A673 (cell line): Measurements from ENCODE around the gene CTIF. TPM values are rescaled to one million over a fixed set of nuclear protein-coding genes. Genes with fewer than 3 reads are reported as not detected.
A peak's percentile ranks its signal among the peaks of the same experiment; 100 is the strongest.

Source experiments
- BruUV-seq: library from RNA; stranded (reverse); fragments of 400-500 nt; replicated peaks from 2 replicates; lab custom pipeline; 2021; lab: Mats Ljungman, UMichigan
- CTCF ChIA-PET: fragments of 300-600 bp; sonication (Branson Sonifier 250); formaldehyde crosslinking; loops from one replicate; lab custom pipeline; 2022; ENCODE audit warnings: antibody characterized with exemption; lab: Charles Lee
- POLR2A ChIA-PET: fragments of 300-600 bp; sonication (Branson Sonifier 250); formaldehyde crosslinking; loops from one replicate; lab custom pipeline; 2022; ENCODE audit warnings: antibody characterized with exemption; ENCODE audit not compliant: low non-redundant PET; lab: Charles Lee
- DNase-seq: peaks from one replicate; pipeline ENCODE4 v3.0.0-alpha.2; 2015; ENCODE audit warnings: low spot score
- H3K27ac ChIP-seq: fragments of 200-600 bp; sonication (generic); 2 replicates; pipeline ENCODE4 v1.5.1; 2016; ENCODE audit warnings: mixed run types, low read depth, mild to moderate bottlenecking, mixed read lengths, antibody characterized with exemption, low read length; ENCODE audit not compliant: poor library complexity, severe bottlenecking
- H3K27me3 ChIP-seq: fragments of 200-600 bp; sonication (generic); replicated peaks from 2 replicates; pipeline ENCODE4 v1.6.1; 2017; ENCODE audit warnings: mixed run types, low read depth, mild to moderate bottlenecking, mixed read lengths, antibody characterized with exemption, low read length; ENCODE audit not compliant: insufficient read depth, poor library complexity
- H3K36me3 ChIP-seq: fragments of 200-600 bp; sonication (generic); 2 replicates; pipeline ENCODE4 v1.6.1; 2016; ENCODE audit warnings: mixed run types, mild to moderate bottlenecking, mixed read lengths, antibody characterized with exemption, low read length; ENCODE audit not compliant: insufficient read depth, poor library complexity, severe bottlenecking
- H3K4me1 ChIP-seq: fragments of 200-600 bp; sonication (generic); 2 replicates; pipeline ENCODE4 v1.6.1; 2017; ENCODE audit warnings: mixed run types, mild to moderate bottlenecking, mixed read lengths, antibody characterized with exemption, low read length; ENCODE audit not compliant: insufficient read depth, poor library complexity, severe bottlenecking
- H3K4me3 ChIP-seq: fragments of 200-600 bp; sonication (generic); 2 replicates; pipeline ENCODE4 v1.5.1; 2016; ENCODE audit warnings: low read depth, mixed run types, mild to moderate bottlenecking, mixed read lengths, low read length; ENCODE audit not compliant: poor library complexity, severe bottlenecking
- H3K9me3 ChIP-seq: fragments of 200-600 bp; sonication (generic); 2 replicates; pipeline ENCODE4 v1.6.1; 2016; ENCODE audit warnings: mixed run types, low read depth, mild to moderate bottlenecking, mixed read lengths, antibody characterized with exemption, low read length; ENCODE audit not compliant: poor library complexity, severe bottlenecking
- CTCF ChIP-seq: fragments of 300-800, 200-600 bp; sonication (generic); conservative IDR thresholded peaks from 2 replicates; pipeline ENCODE4 v1.5.1; 2017; ENCODE audit warnings: low read depth, mild to moderate bottlenecking, antibody characterized with exemption, low read length, moderate library complexity, mixed read lengths
- EZH2 ChIP-seq: fragments of 200-600 bp; sonication (generic); IDR thresholded peaks from 2 replicates; pipeline ENCODE4 v1.6.1; 2017; ENCODE audit warnings: borderline replicate concordance, low read depth, mild to moderate bottlenecking, mixed read lengths, antibody characterized with exemption, low read length; ENCODE audit not compliant: poor library complexity, severe bottlenecking
- intact Hi-C: fragments of 100-400 bp; cut with micrococcal nuclease; formaldehyde crosslinking; loops from one replicate; pipeline ENCODE4 v1.10.0; 2022; ENCODE audit not compliant: unreplicated experiment
- total RNA-seq: library from RNA; stranded (reverse); gene quantifications from 2 replicates; pipeline ENCODE4 v1.2.3, GENCODE V29; 2021

Gene CTIF
- total RNA-seq, 1 experiment from 2014 or later: 23.5 TPM

DNA sequence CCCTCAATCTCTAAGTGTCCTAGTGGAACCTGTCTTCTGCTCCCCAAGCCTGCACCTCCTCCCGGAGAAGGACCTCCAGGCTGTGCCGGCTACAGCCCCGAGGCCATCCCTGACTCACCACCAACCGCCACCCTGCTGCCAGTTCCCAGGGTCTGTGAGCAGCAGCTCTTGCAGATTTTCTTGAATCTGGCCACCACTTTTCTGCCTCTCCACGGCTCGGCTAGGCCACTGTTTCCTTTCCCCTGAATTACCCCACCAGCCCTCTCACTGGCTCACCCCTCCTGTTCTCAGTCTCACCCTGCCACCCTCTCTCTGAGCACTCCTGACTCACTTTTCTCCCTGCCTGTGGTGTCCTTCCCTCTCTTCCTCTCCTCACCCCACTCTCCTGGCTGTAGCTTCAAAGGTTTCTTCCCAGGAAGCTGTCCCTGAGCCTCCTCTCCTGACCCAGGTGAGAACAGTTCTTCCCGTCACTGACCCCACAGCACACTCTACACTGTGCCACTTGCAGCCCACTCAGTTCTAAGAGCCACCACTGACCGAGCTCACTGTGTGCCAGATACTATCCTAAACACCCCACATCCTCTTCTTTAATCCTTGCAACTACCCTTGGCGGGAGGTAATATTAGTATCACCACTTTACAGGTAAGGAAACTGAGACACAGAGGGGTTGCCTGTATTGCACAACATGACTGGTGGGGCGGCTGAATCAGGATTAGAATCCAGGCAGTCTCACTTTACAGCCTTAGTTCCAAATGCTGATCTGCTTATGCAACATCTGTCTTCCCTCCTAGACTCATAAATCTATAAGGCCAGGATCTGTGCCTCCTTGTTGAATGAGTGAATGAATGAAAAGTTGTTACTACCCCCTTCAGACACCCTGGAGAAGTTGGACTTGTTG is 300.3 kb downstream of the CTIF start:
- ChIA-PET POLR2A (no interaction called here), CTCF (no interaction called here)
- Histone ChIP-seq H3K4me3 (no peak overlapping the region), H3K36me3 (no peaks in the 10 kb centered on the region), H3K9me3 (no peaks in the 10 kb centered on the region), H3K27ac (peak overlapping the region; percentile 10), H3K4me1 (peaks cover 45% of the 10 kb centered on the region), H3K27me3 (no peaks in the 10 kb centered on the region)
- intact Hi-C loops: no loop called here
- no TSS peak for BruUV-seq
- TF ChIP-seq CTCF: no peak
- no peak for TF ChIP-seq EZH2
- no peak for DNase-seq

GRCh38 chr18:48839819-48840490 is 301.1 kb downstream of the CTIF start:
- Histone ChIP-seq H3K27me3 (no peaks in the 10 kb centered on the region), H3K4me3 (no peak overlapping the region), H3K27ac (peak overlapping the region; percentile 10), H3K9me3 (no peaks in the 10 kb centered on the region), H3K36me3 (no peaks in the 10 kb centered on the region), H3K4me1 (peaks cover 37% of the 10 kb centered on the region)
- no peak for DNase-seq
- ChIA-PET CTCF (no interaction called here), POLR2A (no interaction called here)
- TF ChIP-seq EZH2 (no peak), CTCF (no peak)
- BruUV-seq: no TSS peak
- intact Hi-C loops: no loop called here

DNA sequence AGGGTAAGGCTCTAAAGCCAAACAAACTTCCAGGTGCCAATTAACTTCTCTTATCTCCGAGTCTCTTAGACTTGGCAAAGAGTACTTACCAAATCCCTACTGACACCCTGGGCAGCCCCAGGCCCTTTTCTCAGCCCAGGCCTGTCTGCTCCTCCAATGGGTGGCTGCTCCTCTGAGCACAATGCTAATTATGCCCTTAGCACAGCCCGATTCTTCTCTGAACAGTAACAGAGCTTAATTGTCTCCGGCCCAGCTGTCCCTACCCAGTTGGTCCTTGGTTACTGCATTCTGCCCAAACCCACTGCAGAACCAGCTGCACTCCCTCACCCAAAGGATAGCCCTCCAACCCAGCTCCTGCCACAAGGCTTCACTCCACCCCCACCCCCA is 301.7 kb downstream of the CTIF start:
- no peak for TF ChIP-seq EZH2
- intact Hi-C loops: no loop called here
- H3K9me3 ChIP-seq: no peaks in the 10 kb centered on the region
- no TSS peak for BruUV-seq
- peaks cover 32% of the 10 kb centered on the region for H3K4me1 ChIP-seq
- no peak for DNase-seq
- no peaks in the 10 kb centered on the region for H3K36me3 ChIP-seq
- ChIA-PET POLR2A (no interaction called here), CTCF (no interaction called here)
- no peak overlapping the region for H3K27ac ChIP-seq
- no peak overlapping the region for H3K4me3 ChIP-seq
- H3K27me3 ChIP-seq: no peaks in the 10 kb centered on the region
